Astrocyte of the hippocampus (primary cell): ENCODE measurements around the gene FAM20C.

Experiments used
- DNase-seq: peaks from one replicate; pipeline ENCODE4 v3.0.0; 2011; ENCODE audit warnings: low read depth, low spot score

FAM20C gene

GRCh38 chr7:159370-160270 lies 32.8 kb upstream of the FAM20C start:
- no peak for DNase-seq

DNA sequence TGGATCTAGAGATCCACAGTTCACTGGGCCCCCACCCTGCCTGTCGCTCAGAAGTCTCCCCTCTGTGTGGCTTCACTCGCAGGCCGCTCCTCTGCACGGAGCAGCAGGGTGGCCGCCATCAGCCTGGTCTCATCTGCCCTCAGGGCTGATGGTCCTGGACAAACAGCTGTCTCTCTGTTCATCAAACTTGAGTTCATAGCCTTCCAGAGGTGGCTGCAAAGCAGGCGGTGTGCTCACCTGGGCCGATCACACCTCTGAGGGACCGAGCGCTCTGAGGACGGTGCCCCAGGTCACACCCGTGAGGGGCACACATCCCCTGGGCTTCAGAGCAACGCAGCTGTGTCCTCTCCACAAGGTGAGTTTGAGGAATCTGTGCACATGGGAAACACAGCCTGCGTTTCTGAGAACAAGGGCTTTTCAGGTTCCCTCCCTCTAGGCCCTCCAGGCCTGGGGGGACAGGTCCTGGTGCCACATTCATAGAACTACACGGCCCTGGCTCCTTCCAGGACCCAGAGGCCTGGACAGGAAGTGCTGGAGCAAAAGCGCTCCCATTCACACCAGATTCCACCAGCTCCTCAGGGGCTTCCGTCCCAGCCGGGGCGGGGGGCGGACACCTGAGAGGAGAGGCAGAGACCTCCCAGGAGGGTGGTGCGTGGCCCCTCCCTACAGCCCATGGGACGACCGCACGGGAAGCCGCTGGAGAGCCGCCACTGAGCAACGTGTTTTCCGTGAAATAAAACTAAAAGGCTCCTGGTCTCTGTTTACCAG lies 31.2 kb upstream of the FAM20C start:
- no peak for DNase-seq

DNA sequence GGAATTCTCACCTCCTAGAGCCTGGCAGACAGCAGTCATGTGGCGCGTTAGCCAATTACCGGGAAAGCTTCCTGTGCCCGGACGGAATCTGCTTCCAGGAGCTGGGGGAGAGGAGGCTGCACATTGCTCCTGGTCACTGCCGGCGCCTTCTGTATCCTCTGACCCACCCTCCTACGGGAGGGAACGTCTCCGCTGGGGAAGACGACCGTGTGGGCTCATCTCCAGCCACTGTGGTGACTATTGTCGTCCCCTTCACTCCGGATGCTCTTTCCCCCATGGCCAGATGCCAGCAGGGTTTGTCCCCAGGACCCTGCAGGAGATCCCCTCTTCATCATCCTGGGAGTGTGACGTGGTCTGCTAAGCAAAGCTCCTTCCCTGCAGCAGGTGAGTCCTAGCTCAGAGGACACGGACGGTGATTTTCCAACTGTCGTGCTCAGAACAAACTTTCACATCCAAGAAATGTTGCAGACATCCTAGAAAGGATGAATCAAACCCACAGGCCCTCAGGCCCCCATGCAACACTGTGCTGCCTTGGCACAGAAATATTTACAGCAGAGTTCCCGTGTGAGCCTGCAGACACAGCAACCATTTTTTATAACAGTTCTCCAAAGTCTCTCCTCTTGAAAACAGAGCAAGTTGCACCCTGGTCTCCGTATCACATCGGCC lies 29.6 kb upstream of the FAM20C start:
- peak; percentile 46 for DNase-seq

DNA sequence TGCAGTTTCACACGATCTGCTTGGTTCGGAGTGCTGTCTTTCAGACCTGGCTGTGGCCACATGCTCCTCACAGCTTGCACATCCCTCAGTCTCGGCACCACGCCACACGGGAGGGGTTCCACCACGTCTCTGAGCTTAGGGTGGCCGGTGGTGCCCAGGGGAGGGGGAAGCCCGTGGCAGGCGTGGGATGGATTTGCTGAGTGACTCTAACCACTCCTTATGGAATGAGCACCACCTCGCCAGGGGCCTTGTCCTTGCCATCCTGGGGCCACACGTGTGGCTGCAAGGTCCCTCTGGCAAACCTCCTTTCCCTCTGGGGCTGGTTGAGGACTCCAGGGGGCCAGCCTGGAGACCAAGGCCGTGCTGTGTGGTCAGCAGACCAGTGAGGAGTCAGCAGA lies 29.1 kb upstream of the FAM20C start:
- no peak for DNase-seq

GRCh38 chr7:163971-164881 lies 28.1 kb upstream of the FAM20C start:
- no peak for DNase-seq

- no peak for DNase-seq
Measured at GRCh38 chr7:164882-165660, 27.3 kb upstream of the FAM20C start.

DNA sequence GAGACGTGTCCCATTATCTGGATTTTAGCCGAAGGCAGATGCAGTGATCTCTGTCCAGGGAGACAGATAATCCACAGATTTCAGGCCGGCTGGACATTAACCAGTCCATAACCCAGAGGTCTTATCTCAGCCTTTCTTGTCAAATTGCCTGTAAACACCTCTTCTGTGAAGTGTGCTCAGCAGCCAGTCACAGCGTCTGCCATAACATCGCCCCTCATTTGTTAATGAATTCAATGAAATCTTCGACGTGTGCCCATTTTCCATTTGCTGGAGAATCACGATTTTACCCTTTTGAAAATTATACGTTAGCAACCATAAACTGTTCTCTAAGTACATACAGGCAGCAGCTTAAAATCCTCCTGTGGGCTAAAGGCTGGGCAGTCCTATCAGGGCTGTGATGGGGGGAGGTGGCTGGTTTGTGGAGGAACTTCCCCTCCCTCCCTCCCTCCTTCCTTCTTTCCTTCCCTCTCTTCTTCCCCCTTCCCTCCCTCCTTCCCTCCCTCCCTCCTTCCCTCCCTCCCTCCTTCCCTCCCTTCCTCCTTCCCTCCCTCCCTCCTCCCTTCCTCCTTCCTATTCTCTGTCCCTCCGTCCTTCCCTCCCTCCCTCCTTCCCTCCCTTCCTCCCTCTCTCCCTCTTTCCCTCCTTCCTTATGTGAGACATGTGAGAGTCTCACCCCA lies 26.6 kb upstream of the FAM20C start:
- no peak for DNase-seq

DNA sequence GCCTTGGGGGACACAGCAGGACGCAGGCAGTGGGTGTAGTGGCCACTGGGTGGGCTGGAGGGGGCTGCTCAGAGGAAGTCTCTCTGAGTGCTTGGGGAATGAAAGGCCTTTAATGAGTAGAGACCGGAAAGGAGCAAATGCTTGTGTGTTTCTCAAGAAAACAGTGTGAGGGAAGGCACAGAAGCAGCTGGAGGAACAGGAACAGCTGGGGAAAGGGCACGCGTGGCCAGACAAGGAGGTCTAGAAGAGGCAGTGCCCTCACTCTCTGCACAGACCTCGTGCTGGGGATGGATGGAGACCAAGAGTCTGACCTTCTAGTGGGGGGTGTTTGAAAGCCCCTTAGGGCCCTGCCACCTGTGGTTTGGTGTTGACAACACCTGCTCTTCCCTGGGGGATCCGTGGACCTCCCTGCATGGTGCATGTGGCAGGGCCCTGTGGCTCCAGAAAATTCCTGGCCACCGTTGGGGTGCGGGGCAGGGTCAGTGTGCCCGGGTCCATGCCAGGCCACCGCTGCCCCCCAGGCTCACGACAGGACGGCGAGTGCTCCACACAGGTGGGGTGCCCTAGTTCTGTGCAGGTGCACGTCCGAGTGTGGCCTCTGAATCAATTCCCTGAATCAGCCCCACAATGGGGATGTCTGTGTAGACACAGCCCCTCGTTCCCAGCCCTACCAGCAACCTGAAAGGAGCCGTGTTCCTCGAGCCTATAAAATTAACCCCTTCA lies 25.9 kb upstream of the FAM20C start:
- no peak for DNase-seq

DNA sequence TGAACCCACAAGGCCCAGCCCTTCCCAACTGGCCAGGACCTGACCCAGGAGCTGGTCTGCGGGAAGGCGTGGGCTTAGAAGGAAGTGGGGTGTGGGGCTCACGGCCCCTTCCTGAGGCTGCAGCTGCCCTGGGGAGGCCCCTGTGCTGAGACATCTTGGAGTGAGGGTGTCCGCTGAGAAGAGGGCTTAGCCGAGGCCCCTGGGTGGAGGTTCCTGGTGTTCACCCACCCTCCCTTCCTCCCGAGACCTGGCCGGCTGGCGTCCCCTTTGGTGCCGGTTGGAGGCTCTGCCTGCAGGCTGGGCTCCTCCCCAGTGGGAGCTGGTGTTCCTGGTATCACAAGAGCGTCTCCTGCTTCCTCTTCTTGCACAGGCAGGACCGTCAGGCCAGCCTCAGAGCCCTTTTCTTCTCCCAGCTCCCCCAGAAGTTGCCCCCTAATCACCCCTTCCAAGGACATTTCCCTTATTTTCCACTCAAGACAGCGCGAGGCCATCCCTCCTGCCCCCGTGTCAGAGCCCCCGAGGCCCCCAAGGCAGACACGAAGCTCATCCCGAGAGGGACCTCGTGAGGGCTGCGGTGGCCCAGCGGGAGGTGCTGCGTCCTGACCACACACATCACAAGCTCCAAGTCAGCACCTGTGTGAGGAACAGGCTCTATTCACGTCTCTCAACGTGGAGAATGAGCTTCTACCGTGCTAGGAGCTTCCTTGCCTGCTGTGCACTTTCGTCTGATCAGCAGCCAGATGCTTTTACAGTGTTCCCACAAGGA lies 25.1 kb upstream of the FAM20C start:
- DNase-seq, result no peak

DNA sequence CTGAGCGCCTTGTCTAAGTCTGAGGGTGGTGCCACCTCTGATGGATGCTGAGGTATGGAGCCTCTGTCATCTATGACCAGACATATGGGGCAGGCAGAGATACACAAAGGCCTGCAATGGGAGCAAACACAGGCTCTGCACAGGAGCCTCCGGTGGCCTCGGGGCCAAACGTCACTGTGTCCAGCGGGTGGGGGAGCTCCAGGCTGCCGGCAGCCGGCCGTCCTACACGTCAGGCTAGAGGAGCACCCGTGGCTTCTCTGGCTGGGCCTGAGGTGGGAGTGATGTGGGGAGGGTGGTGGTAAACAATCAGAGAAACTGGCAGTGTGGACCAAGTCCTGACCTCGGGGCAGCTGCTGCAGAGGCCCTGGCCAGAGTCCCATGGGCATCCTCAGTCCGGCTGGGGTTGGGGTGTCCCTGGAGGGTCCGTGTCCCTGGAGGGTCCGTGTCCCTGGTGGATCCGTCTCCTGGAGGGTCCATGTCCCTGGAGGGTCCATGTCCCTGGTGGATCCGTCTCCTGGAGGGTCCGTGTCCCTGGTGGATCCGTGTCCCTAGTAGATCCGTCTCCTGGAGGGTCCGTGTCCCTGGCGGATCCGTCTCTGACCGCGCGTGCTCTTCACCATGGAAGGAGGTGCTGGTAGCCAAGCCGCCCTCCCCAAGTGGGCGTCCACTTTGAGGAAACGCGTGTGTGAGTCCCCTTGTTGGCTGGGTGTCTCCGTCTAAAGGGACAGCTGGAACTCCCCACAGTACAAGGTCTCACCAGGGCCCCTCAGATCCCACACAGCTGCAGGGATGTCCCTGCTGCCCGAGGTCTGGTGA lies 24.2 kb upstream of the FAM20C start:
- DNase-seq, result no peak

DNA sequence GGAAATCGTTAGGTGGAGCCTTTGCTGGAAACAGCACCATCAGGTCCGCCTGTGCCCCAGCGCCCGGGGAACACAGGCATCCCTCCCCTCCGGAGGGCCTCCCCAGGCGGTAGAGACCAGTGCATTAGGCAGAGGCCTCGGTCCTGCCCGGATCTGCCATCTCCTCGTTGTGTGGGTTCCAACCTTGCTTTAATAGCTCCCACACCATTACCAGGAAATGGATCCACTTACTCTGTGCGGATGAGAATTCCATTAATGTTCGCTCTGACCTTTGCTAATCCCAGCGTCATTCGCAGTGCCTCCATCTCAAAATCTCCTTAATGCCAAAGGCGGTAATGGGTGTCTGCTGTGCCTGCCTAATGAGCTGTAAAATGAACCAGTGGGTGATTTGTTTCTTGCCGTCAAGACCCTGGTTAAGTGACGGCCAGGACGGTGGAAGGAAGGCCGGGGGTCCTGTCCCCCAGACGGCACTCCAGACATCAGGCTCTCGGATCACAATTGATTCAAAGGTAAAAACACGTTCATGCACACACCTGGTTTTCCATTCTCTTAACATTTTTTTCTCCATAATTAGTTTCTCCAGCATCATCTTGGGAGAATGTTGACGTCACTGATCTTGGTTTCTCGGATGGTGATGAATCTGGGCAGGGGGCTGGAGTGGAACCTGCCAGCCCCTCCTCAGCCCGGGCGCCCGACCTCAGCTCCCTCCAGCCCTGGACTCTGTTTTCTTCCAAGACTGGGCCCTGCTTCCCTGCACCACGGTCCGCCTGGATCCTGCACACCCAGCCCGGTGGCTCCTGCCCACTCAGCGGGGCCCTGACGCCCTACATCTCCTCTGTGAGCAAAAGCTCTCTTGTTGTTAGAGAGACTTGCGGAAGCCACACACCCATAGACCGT lies 22.8 kb upstream of the FAM20C start:
- DNase-seq, result no peak

- DNase-seq, result no peak
Measured at GRCh38 chr7:170551-171363, 21.6 kb upstream of the FAM20C start.

- DNase-seq, result no peak
Measured at GRCh38 chr7:171364-171904, 20.9 kb upstream of the FAM20C start.

DNA sequence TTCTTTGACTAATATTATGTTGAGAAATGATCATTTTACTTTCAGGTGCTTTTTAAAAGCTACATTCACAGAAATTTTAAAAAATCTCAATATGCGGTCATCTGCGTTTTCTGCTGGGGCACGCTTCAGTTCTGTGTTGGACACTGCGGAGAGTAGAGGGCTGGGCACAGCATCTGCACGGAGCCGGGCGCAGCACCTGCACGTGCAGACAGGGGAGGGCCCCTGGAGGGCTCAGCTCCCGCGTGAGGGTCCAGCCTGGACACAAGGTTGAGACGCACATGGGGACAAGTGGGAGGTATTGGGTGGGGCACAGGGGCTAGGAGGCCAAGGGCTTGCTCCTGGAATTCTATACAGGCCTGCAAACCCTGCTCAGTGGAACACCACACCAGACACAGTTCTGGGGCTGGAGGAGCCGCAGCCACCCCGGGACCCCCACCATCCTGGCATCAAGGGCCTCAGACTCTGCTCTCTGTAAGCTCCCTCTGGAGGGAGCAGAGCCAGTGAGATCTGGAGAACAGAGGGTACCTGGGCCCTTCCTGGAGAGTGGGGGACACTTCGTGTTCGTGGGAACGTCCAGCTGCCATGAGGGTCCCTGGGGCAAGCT lies 20.4 kb upstream of the FAM20C start:
- DNase-seq, result no peak
